A673 (cell line): ENCODE results near the gene ADAMTS14. TPM values are rescaled to one million over a fixed set of nuclear protein-coding genes. Genes with fewer than 3 reads are reported as not detected.

Experiments
- BruUV-seq: library from RNA; stranded (reverse); fragments of 400-500 nt; replicated peaks from 2 replicates; lab custom pipeline; 2021; lab: Mats Ljungman, UMichigan
- CTCF ChIA-PET: fragments of 300-600 bp; sonication (Branson Sonifier 250); formaldehyde crosslinking; loops from one replicate; lab custom pipeline; 2022; ENCODE audit warnings: antibody characterized with exemption; lab: Charles Lee
- POLR2A ChIA-PET: fragments of 300-600 bp; sonication (Branson Sonifier 250); formaldehyde crosslinking; loops from one replicate; lab custom pipeline; 2022; ENCODE audit warnings: antibody characterized with exemption; ENCODE audit not compliant: low non-redundant PET; lab: Charles Lee
- DNase-seq: peaks from one replicate; pipeline ENCODE4 v3.0.0-alpha.2; 2015; ENCODE audit warnings: low spot score
- H3K27ac ChIP-seq: fragments of 200-600 bp; sonication (generic); 2 replicates; pipeline ENCODE4 v1.5.1; 2016; ENCODE audit warnings: mixed run types, low read depth, mild to moderate bottlenecking, mixed read lengths, antibody characterized with exemption, low read length; ENCODE audit not compliant: poor library complexity, severe bottlenecking
- H3K27me3 ChIP-seq: fragments of 200-600 bp; sonication (generic); replicated peaks from 2 replicates; pipeline ENCODE4 v1.6.1; 2017; ENCODE audit warnings: mixed run types, low read depth, mild to moderate bottlenecking, mixed read lengths, antibody characterized with exemption, low read length; ENCODE audit not compliant: insufficient read depth, poor library complexity
- H3K36me3 ChIP-seq: fragments of 200-600 bp; sonication (generic); 2 replicates; pipeline ENCODE4 v1.6.1; 2016; ENCODE audit warnings: mixed run types, mild to moderate bottlenecking, mixed read lengths, antibody characterized with exemption, low read length; ENCODE audit not compliant: insufficient read depth, poor library complexity, severe bottlenecking
- H3K4me1 ChIP-seq: fragments of 200-600 bp; sonication (generic); 2 replicates; pipeline ENCODE4 v1.6.1; 2017; ENCODE audit warnings: mixed run types, mild to moderate bottlenecking, mixed read lengths, antibody characterized with exemption, low read length; ENCODE audit not compliant: insufficient read depth, poor library complexity, severe bottlenecking
- H3K4me3 ChIP-seq: fragments of 200-600 bp; sonication (generic); 2 replicates; pipeline ENCODE4 v1.5.1; 2016; ENCODE audit warnings: low read depth, mixed run types, mild to moderate bottlenecking, mixed read lengths, low read length; ENCODE audit not compliant: poor library complexity, severe bottlenecking
- H3K9me3 ChIP-seq: fragments of 200-600 bp; sonication (generic); 2 replicates; pipeline ENCODE4 v1.6.1; 2016; ENCODE audit warnings: mixed run types, low read depth, mild to moderate bottlenecking, mixed read lengths, antibody characterized with exemption, low read length; ENCODE audit not compliant: poor library complexity, severe bottlenecking
- EZH2 ChIP-seq: fragments of 200-600 bp; sonication (generic); IDR thresholded peaks from 2 replicates; pipeline ENCODE4 v1.6.1; 2017; ENCODE audit warnings: borderline replicate concordance, low read depth, mild to moderate bottlenecking, mixed read lengths, antibody characterized with exemption, low read length; ENCODE audit not compliant: poor library complexity, severe bottlenecking
- intact Hi-C: fragments of 100-400 bp; cut with micrococcal nuclease; formaldehyde crosslinking; loops from one replicate; pipeline ENCODE4 v1.10.0; 2022; ENCODE audit not compliant: unreplicated experiment
- total RNA-seq: library from RNA; stranded (reverse); gene quantifications from 2 replicates; pipeline ENCODE4 v1.2.3, GENCODE V29; 2021
- TF ChIP-seq, protein P1 (sequence below): fragments of 300-800, 200-600 bp; sonication (generic); conservative IDR thresholded peaks from 2 replicates; pipeline ENCODE4 v1.5.1; 2017; ENCODE audit warnings: low read depth, mild to moderate bottlenecking, antibody characterized with exemption, low read length, moderate library complexity, mixed read lengths

Gene ADAMTS14
- total RNA-seq, 1 experiment from 2014 or later, result 0.21 TPM

DNA sequence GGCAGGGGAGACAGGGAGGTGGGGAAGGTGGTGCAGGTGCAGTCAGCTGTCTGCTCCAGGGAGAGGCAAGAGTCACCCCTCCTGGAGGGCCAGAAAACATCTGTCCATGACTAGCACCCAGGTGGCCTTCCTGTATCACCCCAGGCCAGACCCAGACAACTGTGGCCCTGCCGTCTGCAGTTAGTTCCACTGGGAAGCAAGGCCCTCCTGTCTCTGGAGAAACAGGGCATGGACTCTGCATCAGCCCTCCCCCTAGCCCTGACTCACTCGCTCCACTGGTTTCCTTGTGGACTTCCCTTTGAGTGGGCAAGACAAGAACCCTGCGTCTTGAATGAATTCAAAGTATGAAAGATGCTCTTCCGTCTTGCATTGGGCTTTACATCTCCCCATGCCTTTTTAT lies 100.3 kb downstream of the ADAMTS14 start:
- CTCF ChIA-PET, result interaction anchor here (0.7 kb wide), 1 partner anchor 1356 kb away, joined by 6 read pairs; no protein-coding TSS in a partner anchor
- TF ChIP-seq, protein P1, sequence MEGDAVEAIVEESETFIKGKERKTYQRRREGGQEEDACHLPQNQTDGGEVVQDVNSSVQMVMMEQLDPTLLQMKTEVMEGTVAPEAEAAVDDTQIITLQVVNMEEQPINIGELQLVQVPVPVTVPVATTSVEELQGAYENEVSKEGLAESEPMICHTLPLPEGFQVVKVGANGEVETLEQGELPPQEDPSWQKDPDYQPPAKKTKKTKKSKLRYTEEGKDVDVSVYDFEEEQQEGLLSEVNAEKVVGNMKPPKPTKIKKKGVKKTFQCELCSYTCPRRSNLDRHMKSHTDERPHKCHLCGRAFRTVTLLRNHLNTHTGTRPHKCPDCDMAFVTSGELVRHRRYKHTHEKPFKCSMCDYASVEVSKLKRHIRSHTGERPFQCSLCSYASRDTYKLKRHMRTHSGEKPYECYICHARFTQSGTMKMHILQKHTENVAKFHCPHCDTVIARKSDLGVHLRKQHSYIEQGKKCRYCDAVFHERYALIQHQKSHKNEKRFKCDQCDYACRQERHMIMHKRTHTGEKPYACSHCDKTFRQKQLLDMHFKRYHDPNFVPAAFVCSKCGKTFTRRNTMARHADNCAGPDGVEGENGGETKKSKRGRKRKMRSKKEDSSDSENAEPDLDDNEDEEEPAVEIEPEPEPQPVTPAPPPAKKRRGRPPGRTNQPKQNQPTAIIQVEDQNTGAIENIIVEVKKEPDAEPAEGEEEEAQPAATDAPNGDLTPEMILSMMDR, result no peak
- no peak for TF ChIP-seq EZH2
- intact Hi-C loops, result no loop called here
- no peak overlapping the region for H3K27ac ChIP-seq
- H3K4me1 ChIP-seq, result no peaks in the 10 kb centered on the region
- H3K27me3 ChIP-seq, result no peaks in the 10 kb centered on the region
- H3K9me3 ChIP-seq, result no peaks in the 10 kb centered on the region
- no peaks in the 10 kb centered on the region for H3K36me3 ChIP-seq
- no peak for DNase-seq
- H3K4me3 ChIP-seq, result no peak overlapping the region
- POLR2A ChIA-PET, result no interaction called here
- no TSS peak for BruUV-seq

DNA sequence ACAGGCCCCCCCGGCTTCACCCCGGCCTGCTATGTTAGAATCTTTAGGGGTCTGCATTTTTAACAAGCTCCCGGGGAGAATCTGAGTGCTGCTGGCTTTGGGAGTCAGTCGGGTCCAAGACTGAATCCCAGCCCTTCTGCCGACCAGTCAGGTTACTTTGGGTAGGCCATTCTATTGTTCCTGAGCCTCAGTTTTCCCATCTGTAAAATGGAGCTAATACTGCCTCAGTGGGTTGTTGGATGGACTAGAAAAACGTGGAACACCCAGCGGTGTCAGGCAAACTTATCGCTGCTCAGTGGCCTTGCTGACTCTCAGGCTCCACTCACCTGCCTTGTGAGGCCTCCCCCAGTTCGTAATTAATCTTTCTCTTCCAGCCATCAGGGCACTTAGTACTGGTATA lies 101.2 kb downstream of the ADAMTS14 start:
- H3K27ac ChIP-seq, result no peak overlapping the region
- POLR2A ChIA-PET, result no interaction called here

DNA sequence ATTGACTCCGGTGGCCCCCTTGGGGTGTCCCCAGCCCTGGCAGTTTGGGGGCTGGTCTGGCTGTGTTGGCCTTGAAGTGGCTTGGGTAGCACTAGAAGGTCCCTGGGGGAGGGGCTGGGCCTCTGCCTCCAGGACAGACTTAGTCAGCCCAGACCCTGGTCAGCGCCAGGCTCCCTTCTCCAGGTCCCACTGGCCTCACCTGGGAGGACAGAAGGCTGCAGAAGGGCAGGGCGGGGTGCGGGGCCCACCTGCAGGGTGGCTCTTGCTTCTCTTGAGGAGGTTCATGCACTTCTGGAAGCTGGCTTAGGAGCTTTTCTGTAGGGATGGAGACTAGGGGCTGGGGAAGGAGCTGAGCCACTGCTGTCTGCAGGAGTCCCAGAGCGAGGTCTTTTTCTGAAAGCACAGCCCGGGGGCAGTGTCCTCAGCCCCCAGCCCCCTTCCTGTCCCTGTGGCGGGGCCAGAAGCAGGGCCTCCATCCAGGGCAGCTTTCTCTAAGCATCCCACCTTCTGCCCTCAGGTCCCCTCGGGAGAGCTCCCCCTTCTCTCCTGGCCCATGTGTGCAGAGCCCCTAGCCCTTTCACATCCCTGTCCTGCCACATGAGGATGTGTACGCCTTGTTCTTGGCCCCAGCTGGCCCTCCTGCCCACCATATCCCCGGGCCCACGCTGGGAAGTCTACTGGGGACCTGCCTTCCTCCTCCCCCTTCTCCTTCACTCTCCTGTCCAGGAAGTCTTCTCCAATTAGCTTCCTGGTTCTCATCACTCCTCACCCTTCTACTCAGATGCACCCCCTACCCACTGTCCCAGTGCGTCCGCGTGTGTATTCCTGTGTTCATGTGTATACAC lies 101.9 kb downstream of the ADAMTS14 start:
- H3K4me3 ChIP-seq, result no peak overlapping the region
- ChIA-PET POLR2A (no interaction called here), CTCF (no interaction called here)
- no TSS peak for BruUV-seq
- TF ChIP-seq, protein P1, result no peak
- TF ChIP-seq EZH2, result no peak
- H3K4me1 ChIP-seq, result no peaks in the 10 kb centered on the region
- no peak overlapping the region for H3K27ac ChIP-seq
- H3K9me3 ChIP-seq, result no peaks in the 10 kb centered on the region
- intact Hi-C loops, result no loop called here
- no peaks in the 10 kb centered on the region for H3K27me3 ChIP-seq
- DNase-seq, result no peak
- no peaks in the 10 kb centered on the region for H3K36me3 ChIP-seq

More for the DNA sequence above, 101.2 kb downstream of the ADAMTS14 start:
- Histone ChIP-seq H3K9me3 (no peaks in the 10 kb centered on the region), H3K36me3 (no peaks in the 10 kb centered on the region), H3K27me3 (no peaks in the 10 kb centered on the region), H3K4me1 (no peaks in the 10 kb centered on the region), H3K4me3 (no peak overlapping the region)
- no peak for DNase-seq
- TF ChIP-seq, protein P1, result no peak
- TF ChIP-seq EZH2, result no peak
- no TSS peak for BruUV-seq
- intact Hi-C loops, result no loop called here
- CTCF ChIA-PET, result no interaction called here
